HG03025 (cell line): ENCODE data around the gene EBP.
A peak's percentile ranks its signal among the peaks of the same experiment; 100 is the strongest.
"Not testable (repeated sequence)": the region's sequence is repeated elsewhere in the genome, so short reads cannot be mapped to it uniquely, and the experiment has no call there.

Experiments used
- ATAC-seq: cut with Tn5 transposase; IDR thresholded peaks from one replicate; pipeline ENCODE4 v1.9.1; 2021; ENCODE audit warnings: mild to moderate bottlenecking, moderate library complexity; ENCODE audit not compliant: unreplicated experiment, low FRiP score

EBP gene

GRCh38 chrX:48520976-48521352, 644 bp upstream of the EBP start:
- no peak for ATAC-seq

GRCh38 chrX:48522291-48522690, 683 bp downstream of the EBP start:
- ATAC-seq, result no peak

GRCh38 chrX:48523682-48524081, 2.1 kb downstream of the EBP start:
- ATAC-seq, result no peak

GRCh38 chrX:48525853-48526252, 4.2 kb downstream of the EBP start:
- ATAC-seq, result not testable (repeated sequence)

- ATAC-seq, result no peak
These were observed 9.1 kb downstream of the EBP start for GRCh38 chrX:48530736-48531135.

- ATAC-seq, result no peak
These were observed 9.9 kb downstream of the EBP start for GRCh38 chrX:48531358-48531959.

GRCh38 chrX:48532161-48532560, 10.6 kb downstream of the EBP start:
- ATAC-seq, result no peak

- no peak for ATAC-seq
These were observed 11.6 kb downstream of the EBP start for GRCh38 chrX:48533165-48533564.

GRCh38 chrX:48538641-48539344, 17.2 kb downstream of the EBP start:
- no peak for ATAC-seq

- peak; percentile 78 for ATAC-seq
These were observed 17.9 kb downstream of the EBP start, which contains the start of gene TBC1D25 for GRCh38 chrX:48539345-48540027. TSS of gene TBC1D25 (plus strand) at chrX:48539714. CDS start at chrX:48539798, 84 bp downstream.

- peak; percentile 29 for ATAC-seq
These were observed 18.4 kb downstream of the EBP start for GRCh38 chrX:48540028-48540375.

- ATAC-seq, result no peak
These were observed 18.9 kb downstream of the EBP start for GRCh38 chrX:48540480-48540879.

- ATAC-seq, result no peak
These were observed 19.7 kb downstream of the EBP start for GRCh38 chrX:48541140-48541814.

- ATAC-seq, result no peak
These were observed 27.3 kb downstream of the EBP start for GRCh38 chrX:48548871-48549270.

- not testable (repeated sequence) for ATAC-seq
These were observed 34.2 kb downstream of the EBP start for GRCh38 chrX:48555731-48556325.

- ATAC-seq, result no peak
These were observed 36.7 kb downstream of the EBP start for GRCh38 chrX:48558271-48558670.

- ATAC-seq, result no peak
These were observed 38.0 kb downstream of the EBP start for GRCh38 chrX:48559636-48560035.

GRCh38 chrX:48560056-48560455, 38.4 kb downstream of the EBP start:
- no peak for ATAC-seq

- ATAC-seq, result no peak
These were observed 39.1 kb downstream of the EBP start for GRCh38 chrX:48560681-48561080.

- ATAC-seq, result no peak
These were observed 48.4 kb downstream of the EBP start for GRCh38 chrX:48569958-48570357.
